OCI-LY1 (cell line): ENCODE results near the gene NR4A3.

Source experiments
- H2AFZ ChIP-seq: fragments of 200-600 bp; sonication (generic), shearing (Covaris generic); 2 replicates; pipeline ENCODE4 v1.6.0; 2014; ENCODE audit warnings: antibody characterized with exemption, mild to moderate bottlenecking, low read length
- H3F3A ChIP-seq: fragments of 200-600 bp; sonication (generic), shearing (Covaris generic); 2 replicates; pipeline ENCODE4 v1.6.0; 2014; ENCODE audit warnings: mild to moderate bottlenecking, antibody characterized with exemption, low read length, moderate library complexity; ENCODE audit not compliant: insufficient read depth
- H3K27ac ChIP-seq: fragments of 200-600 bp; sonication (generic); 2 replicates; pipeline ENCODE4 v1.5.1; 2014; ENCODE audit warnings: low read length, mixed run types, mild to moderate bottlenecking, low read depth; ENCODE audit not compliant: poor library complexity, severe bottlenecking
- H3K27me3 ChIP-seq: fragments of 200-600 bp; sonication (generic); 2 replicates; pipeline ENCODE4 v1.6.0; 2014; ENCODE audit warnings: antibody characterized with exemption, mild to moderate bottlenecking, low read length, moderate library complexity; ENCODE audit not compliant: insufficient read depth
- H3K36me3 ChIP-seq: fragments of 200-600 bp; sonication (generic); 2 replicates; pipeline ENCODE4 v1.6.1; 2014; ENCODE audit warnings: mild to moderate bottlenecking, antibody characterized with exemption, low read length, moderate library complexity, mixed read lengths; ENCODE audit not compliant: insufficient read depth
- H3K4me1 ChIP-seq: fragments of 200-600 bp; sonication (generic); 2 replicates; pipeline ENCODE4 v1.5.1; 2014; ENCODE audit warnings: mild to moderate bottlenecking, low read length, moderate library complexity; ENCODE audit not compliant: insufficient read depth, severe bottlenecking
- H3K4me2 ChIP-seq: fragments of 200-600 bp; sonication (generic), shearing (Covaris generic); 2 replicates; pipeline ENCODE4 v1.6.1; 2014; ENCODE audit warnings: low read length
- H3K4me3 ChIP-seq: fragments of 200-600 bp; sonication (generic); 2 replicates; pipeline ENCODE4 v1.5.1; 2014; ENCODE audit warnings: low read length, low read depth, mild to moderate bottlenecking, mixed read lengths; ENCODE audit not compliant: poor library complexity, severe bottlenecking
- H3K79me2 ChIP-seq: fragments of 200-600 bp; shearing (Covaris generic); 2 replicates; pipeline ENCODE4 v1.6.1; 2016; ENCODE audit warnings: mixed run types, low read length, mixed read lengths; ENCODE audit not compliant: insufficient read depth
- H3K9ac ChIP-seq: fragments of 200-600 bp; sonication (generic), shearing (Covaris generic); 2 replicates; pipeline ENCODE4 v1.6.1; 2014; ENCODE audit warnings: mild to moderate bottlenecking, low read length, mixed read lengths
- H3K9me2 ChIP-seq: fragments of 200-600 bp; sonication (generic), shearing (Covaris generic); 2 replicates; pipeline ENCODE4 v1.6.1; 2014; ENCODE audit warnings: low read depth, mild to moderate bottlenecking, low read length, mixed read lengths
- H3K9me3 ChIP-seq: fragments of 200-600 bp; shearing (Covaris generic); 2 replicates; pipeline ENCODE4 v1.6.1; 2014; ENCODE audit warnings: low read length, mixed read lengths
- H4K20me1 ChIP-seq: fragments of 200-600 bp; sonication (generic), shearing (Covaris generic); 2 replicates; pipeline ENCODE4 v1.6.0; 2016; ENCODE audit warnings: mild to moderate bottlenecking, low read length; ENCODE audit not compliant: insufficient read depth
- EZH2 ChIP-seq: fragments of 200-600 bp; sonication (generic), shearing (Covaris generic); IDR thresholded peaks from 2 replicates; pipeline ENCODE4 v1.8.0; 2017; ENCODE audit warnings: borderline replicate concordance, mixed run types, mild to moderate bottlenecking, antibody characterized with exemption, low read length, moderate library complexity, mixed read lengths
- TF ChIP-seq, protein P1 (sequence below): fragments of 200-600 bp; sonication (generic), shearing (Covaris generic); IDR thresholded peaks from 2 replicates; pipeline ENCODE4 v1.5.1; 2017; ENCODE audit warnings: mild to moderate bottlenecking, antibody characterized with exemption, low read length, moderate library complexity, mixed read lengths

NR4A3 gene

DNA sequence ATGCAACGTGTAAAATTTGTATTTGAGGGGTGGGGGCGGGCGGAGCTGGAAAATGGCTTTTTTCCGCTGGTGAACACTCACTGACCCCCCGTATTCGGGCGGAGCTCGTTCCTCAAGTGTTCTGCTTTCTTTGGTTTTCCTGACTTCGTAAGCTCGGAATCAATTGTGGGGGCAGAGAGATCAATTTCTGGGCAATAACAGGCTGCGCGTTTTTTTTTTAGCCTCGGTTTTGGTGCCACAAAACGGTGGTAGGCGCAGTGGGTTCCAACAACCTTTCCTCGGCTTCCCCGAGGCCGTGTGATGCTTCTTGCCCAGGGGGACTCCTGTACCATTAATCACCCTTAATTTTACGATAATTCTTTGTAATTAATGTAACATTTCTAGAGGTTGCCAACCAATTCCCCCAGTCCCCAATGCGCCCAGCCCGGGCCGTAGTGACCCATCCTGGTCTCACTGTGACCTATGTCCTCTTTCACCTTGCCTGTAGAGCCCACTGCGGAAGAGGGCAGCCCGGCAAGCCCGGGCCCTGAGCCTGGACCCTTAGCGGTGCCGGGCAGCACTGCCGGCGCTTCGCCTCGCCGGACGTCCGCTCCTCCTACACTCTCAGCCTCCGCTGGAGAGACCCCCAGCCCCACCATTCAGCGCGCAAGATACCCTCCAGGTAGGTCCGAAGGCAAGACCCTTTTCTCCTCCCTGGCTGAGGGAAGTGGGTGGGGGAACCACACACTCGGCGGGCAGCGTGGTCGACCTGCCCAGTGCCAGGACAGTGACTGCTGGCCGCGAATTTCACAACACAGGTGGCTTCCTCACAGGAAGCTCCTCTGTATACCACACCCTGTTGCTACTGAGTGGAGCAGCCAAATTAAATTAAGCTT, 3.7 kb downstream of the NR4A3 start:
- TF ChIP-seq, protein P1, sequence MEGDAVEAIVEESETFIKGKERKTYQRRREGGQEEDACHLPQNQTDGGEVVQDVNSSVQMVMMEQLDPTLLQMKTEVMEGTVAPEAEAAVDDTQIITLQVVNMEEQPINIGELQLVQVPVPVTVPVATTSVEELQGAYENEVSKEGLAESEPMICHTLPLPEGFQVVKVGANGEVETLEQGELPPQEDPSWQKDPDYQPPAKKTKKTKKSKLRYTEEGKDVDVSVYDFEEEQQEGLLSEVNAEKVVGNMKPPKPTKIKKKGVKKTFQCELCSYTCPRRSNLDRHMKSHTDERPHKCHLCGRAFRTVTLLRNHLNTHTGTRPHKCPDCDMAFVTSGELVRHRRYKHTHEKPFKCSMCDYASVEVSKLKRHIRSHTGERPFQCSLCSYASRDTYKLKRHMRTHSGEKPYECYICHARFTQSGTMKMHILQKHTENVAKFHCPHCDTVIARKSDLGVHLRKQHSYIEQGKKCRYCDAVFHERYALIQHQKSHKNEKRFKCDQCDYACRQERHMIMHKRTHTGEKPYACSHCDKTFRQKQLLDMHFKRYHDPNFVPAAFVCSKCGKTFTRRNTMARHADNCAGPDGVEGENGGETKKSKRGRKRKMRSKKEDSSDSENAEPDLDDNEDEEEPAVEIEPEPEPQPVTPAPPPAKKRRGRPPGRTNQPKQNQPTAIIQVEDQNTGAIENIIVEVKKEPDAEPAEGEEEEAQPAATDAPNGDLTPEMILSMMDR, result no peak
- no peak for TF ChIP-seq EZH2
- Histone ChIP-seq H3K9me3 (no peaks in the 10 kb centered on the region), H3K4me3 (peak overlapping the region; percentile 76), H3K36me3 (no peaks in the 10 kb centered on the region), H3K4me1 (peaks cover 39% of the 10 kb centered on the region), H3F3A (peaks cover 4% of the 10 kb centered on the region; the same call in 1 of the 2 replicates), H4K20me1 (no peaks in the 10 kb centered on the region), H3K9me2 (no peaks in the 10 kb centered on the region), H3K79me2 (no peaks in the 10 kb centered on the region), H3K27ac (no peak overlapping the region), H2AFZ (no peak overlapping the region), H3K27me3 (no peaks in the 10 kb centered on the region), H3K4me2 (peak overlapping the region; percentile 97; the same call in 1 of the 2 replicates), H3K9ac (no peak overlapping the region)

DNA sequence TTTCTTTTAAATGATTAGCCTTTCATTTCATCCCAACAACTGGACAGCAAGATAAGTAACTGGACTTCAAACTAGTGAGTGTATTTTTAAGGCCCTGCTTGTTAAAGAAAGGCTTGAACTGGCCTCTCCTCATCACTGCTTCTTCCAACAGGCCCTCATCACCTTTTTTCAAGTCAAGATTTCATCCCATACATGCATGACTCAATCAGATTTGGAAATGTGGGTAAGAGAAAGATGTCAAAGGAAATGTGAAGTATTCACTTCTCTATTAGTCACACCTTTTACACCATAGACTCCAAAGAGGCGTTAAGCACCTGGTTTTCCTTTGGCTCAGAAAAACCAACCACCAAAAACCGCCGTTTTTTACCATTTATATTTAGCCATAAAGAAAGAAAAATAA, 4.9 kb downstream of the NR4A3 start:
- Histone ChIP-seq H3K9ac (no peak overlapping the region), H3K9me3 (no peaks in the 10 kb centered on the region), H2AFZ (no peak overlapping the region), H4K20me1 (no peaks in the 10 kb centered on the region), H3K27me3 (no peaks in the 10 kb centered on the region), H3K9me2 (no peaks in the 10 kb centered on the region), H3K79me2 (no peaks in the 10 kb centered on the region), H3K4me1 (peaks cover 32% of the 10 kb centered on the region), H3K4me3 (no peak overlapping the region), H3K27ac (no peak overlapping the region), H3K4me2 (no peak overlapping the region), H3K36me3 (no peaks in the 10 kb centered on the region), H3F3A (no peaks in the 10 kb centered on the region)
- TF ChIP-seq EZH2, result no peak
- TF ChIP-seq, protein P1, result no peak

DNA sequence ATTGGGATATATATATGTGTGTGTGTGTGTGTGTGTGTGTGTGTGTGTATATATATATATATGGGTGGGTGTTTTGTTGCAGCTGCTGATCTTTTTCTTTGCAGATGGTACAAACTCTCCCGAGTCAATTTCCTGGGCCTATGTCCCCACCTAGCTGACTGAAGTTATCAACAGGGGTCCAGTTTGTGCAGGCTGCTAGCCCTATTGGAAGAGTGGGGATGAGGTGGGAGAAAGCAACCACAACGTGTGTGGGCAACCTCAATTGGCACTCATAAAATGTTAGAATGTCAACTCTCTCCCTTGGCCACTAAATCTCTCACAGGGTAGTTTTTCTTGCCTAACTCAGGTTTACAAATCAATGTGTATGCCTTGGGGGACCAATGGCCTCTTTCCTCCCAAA, 5.6 kb downstream of the NR4A3 start:
- Histone ChIP-seq H3K27me3 (no peaks in the 10 kb centered on the region), H3F3A (no peaks in the 10 kb centered on the region), H3K27ac (no peak overlapping the region), H2AFZ (no peak overlapping the region), H3K79me2 (no peaks in the 10 kb centered on the region), H3K9ac (no peak overlapping the region), H3K9me2 (no peaks in the 10 kb centered on the region), H3K4me1 (peaks cover 30% of the 10 kb centered on the region), H3K4me3 (no peak overlapping the region), H3K36me3 (no peaks in the 10 kb centered on the region), H4K20me1 (no peaks in the 10 kb centered on the region), H3K9me3 (no peaks in the 10 kb centered on the region), H3K4me2 (no peak overlapping the region)
- TF ChIP-seq, protein P1, result no peak
- TF ChIP-seq EZH2, result no peak
